GM18508 (cell line): ENCODE data around the gene GCNT2.
"Not testable (repeated sequence)": the region's sequence is repeated elsewhere in the genome, so short reads cannot be mapped to it uniquely, and the experiment has no call there.

ENCODE experiments used
- ATAC-seq: cut with Tn5 transposase; IDR thresholded peaks from one replicate; pipeline ENCODE4 v1.9.1; 2021; ENCODE audit warnings: moderate number of reproducible peaks; ENCODE audit not compliant: insufficient read depth, unreplicated experiment

GCNT2 gene

GRCh38 chr6:10521104-10521808, at the start of gene GCNT2:
GCNT2 (plus strand) TSS chr6:10521351; CDS start chr6:10528912, 7,561 bp downstream.
- no peak for ATAC-seq

GRCh38 chr6:10472634-10473033, 48.5 kb upstream of the GCNT2 start:
- no peak for ATAC-seq

- no peak for ATAC-seq
Measured at GRCh38 chr6:10478187-10479040, 42.7 kb upstream of the GCNT2 start.

GRCh38 chr6:10479939-10480700, 41.0 kb upstream of the GCNT2 start:
- no peak for ATAC-seq

GRCh38 chr6:10481101-10481500, 40.0 kb upstream of the GCNT2 start:
- no peak for ATAC-seq

GRCh38 chr6:10482636-10483257, 38.4 kb upstream of the GCNT2 start:
- ATAC-seq, result no peak

- no peak for ATAC-seq
Measured at GRCh38 chr6:10484912-10485311, 36.2 kb upstream of the GCNT2 start.

- ATAC-seq, result no peak
Measured at GRCh38 chr6:10485406-10485805, 35.7 kb upstream of the GCNT2 start.

- no peak for ATAC-seq
Measured at GRCh38 chr6:10486215-10486614, 34.9 kb upstream of the GCNT2 start.

- ATAC-seq, result not testable (repeated sequence)
Measured at GRCh38 chr6:10486944-10487588, 34.1 kb upstream of the GCNT2 start.

GRCh38 chr6:10487668-10488327, 33.4 kb upstream of the GCNT2 start:
- no peak for ATAC-seq

- no peak for ATAC-seq
Measured at GRCh38 chr6:10491463-10491862, 29.7 kb upstream of the GCNT2 start.

- ATAC-seq, result not testable (repeated sequence)
Measured at GRCh38 chr6:10491905-10492304, 29.2 kb upstream of the GCNT2 start.

GRCh38 chr6:10495029-10495428, 26.1 kb upstream of the GCNT2 start:
- no peak for ATAC-seq

- ATAC-seq, result no peak
Measured at GRCh38 chr6:10505529-10505928, 15.6 kb upstream of the GCNT2 start.

GRCh38 chr6:10507298-10507697, 13.9 kb upstream of the GCNT2 start:
- ATAC-seq, result no peak

- ATAC-seq, result no peak
Measured at GRCh38 chr6:10507715-10508114, 13.4 kb upstream of the GCNT2 start.

- ATAC-seq, result peak; percentile 88
Measured at GRCh38 chr6:10510592-10511367, 10.4 kb upstream of the GCNT2 start.

- ATAC-seq, result no peak
Measured at GRCh38 chr6:10511477-10511876, 9.7 kb upstream of the GCNT2 start.
